PC-9 (cell line): ENCODE measurements around the gene ARNT2.

ENCODE experiments used
- CTCF ChIP-seq: fragments of 200-600 bp; sonication (generic); conservative IDR thresholded peaks from 2 replicates; pipeline ENCODE4 v1.6.1; 2017; ENCODE audit warnings: mixed run types, antibody characterized with exemption, mild to moderate bottlenecking, moderate library complexity
- EZH2 ChIP-seq: fragments of 200-600 bp; sonication (generic); IDR thresholded peaks from 2 replicates; pipeline ENCODE4 v1.8.0; 2017; ENCODE audit warnings: antibody characterized with exemption, low read depth

- TF ChIP-seq EZH2 (no peak), CTCF (no peak)
Measured at GRCh38 chr15:80507131-80507530, 102.9 kb downstream of the ARNT2 start.
